ENCODE measurements around the gene CLN6.

Gene CLN6

GRCh38 chr15:68265081-68265480, 35.6 kb upstream of the CLN6 start:
- DNase-seq (ENCODE audit: low spot score), result no peak
- in situ Hi-C loops (cut with MboI; ENCODE audit: low sequenced_read_pairs, unreplicated experiment), result no loop called here
- no peak for TF ChIP-seq CTCF (IDR thresholded peaks at IDR 0.05; ENCODE audit: borderline replicate concordance, control extremely low read depth, extremely low read depth, insufficient read depth, missing control alignments)

GRCh38 chr15:68264282-68264681, 34.8 kb upstream of the CLN6 start:
- in situ Hi-C loops (cut with MboI; ENCODE audit: low sequenced_read_pairs, unreplicated experiment), result no loop called here
- DNase-seq (ENCODE audit: low spot score), result no peak
- TF ChIP-seq CTCF (IDR thresholded peaks at IDR 0.05; ENCODE audit: borderline replicate concordance, control extremely low read depth, extremely low read depth, insufficient read depth, missing control alignments), result no peak

- no peak for DNase-seq (ENCODE audit: low spot score)
- in situ Hi-C loops (cut with MboI; ENCODE audit: low sequenced_read_pairs, unreplicated experiment), result no loop called here
- TF ChIP-seq CTCF (IDR thresholded peaks at IDR 0.05; ENCODE audit: borderline replicate concordance, control extremely low read depth, extremely low read depth, insufficient read depth, missing control alignments), result no peak
Observed at GRCh38 chr15:68262514-68263356, 33.2 kb upstream of the CLN6 start.

GRCh38 chr15:68261980-68262379, 32.5 kb upstream of the CLN6 start:
- DNase-seq (ENCODE audit: low spot score), result no peak
- in situ Hi-C loops (cut with MboI; ENCODE audit: low sequenced_read_pairs, unreplicated experiment), result no loop called here
- TF ChIP-seq CTCF (IDR thresholded peaks at IDR 0.05; ENCODE audit: borderline replicate concordance, control extremely low read depth, extremely low read depth, insufficient read depth, missing control alignments), result no peak

- in situ Hi-C loops (cut with MboI; ENCODE audit: low sequenced_read_pairs, unreplicated experiment), result no loop called here
- TF ChIP-seq CTCF (IDR thresholded peaks at IDR 0.05; ENCODE audit: borderline replicate concordance, control extremely low read depth, extremely low read depth, insufficient read depth, missing control alignments), result no peak
- DNase-seq (ENCODE audit: low spot score), result no peak
Observed at GRCh38 chr15:68261241-68261640, 31.7 kb upstream of the CLN6 start.

- no peak for DNase-seq (ENCODE audit: low spot score)
- in situ Hi-C loops (cut with MboI; ENCODE audit: low sequenced_read_pairs, unreplicated experiment), result no loop called here
- TF ChIP-seq CTCF (IDR thresholded peaks at IDR 0.05; ENCODE audit: borderline replicate concordance, control extremely low read depth, extremely low read depth, insufficient read depth, missing control alignments), result no peak
Observed at GRCh38 chr15:68259883-68260282, 30.4 kb upstream of the CLN6 start.

All from GM13976 (cell line).